ENCODE data around the gene CREB3L2. TPM values are rescaled to one million over a fixed set of nuclear protein-coding genes. Genes with fewer than 3 reads are reported as not detected.

CREB3L2 gene
- total and polyA plus RNA-seq, 2 of the 13 experiments (the other 11 are each of a cell fraction or from before 2014, with no cell fraction given): 22.1 to 41.1 TPM

GRCh38 chr7:137984181-137985041, 17.5 kb downstream of the CREB3L2 start (continued):
- no peak for TF ChIP-seq HNF1B (CRISPR knock-in tag; IDR thresholded peaks at IDR 0.05)
- 0 out of 2 replicates have a peak, but pooled peaks have one; percentile 11 for TF ChIP-seq SALL1 (CRISPR knock-in tag; IDR thresholded peaks at IDR 0.05)
- TF ChIP-seq HDAC1 (CRISPR knock-in tag; IDR thresholded peaks at IDR 0.05): no peak
- TF ChIP-seq ATF1 (CRISPR knock-in tag; IDR thresholded peaks at IDR 0.05): no peak
- TF ChIP-seq ZNF367 (CRISPR knock-in tag; IDR thresholded peaks at IDR 0.05; ENCODE audit: borderline replicate concordance): no peak
- TF ChIP-seq ZBTB37 (CRISPR knock-in tag; IDR thresholded peaks at IDR 0.05): no peak
- no peak for TF ChIP-seq ZNF577 (CRISPR knock-in tag; IDR thresholded peaks at IDR 0.05; ENCODE audit: borderline replicate concordance, low read depth)
- no peak for TF ChIP-seq ZC3H13 (CRISPR knock-in tag; IDR thresholded peaks at IDR 0.05)
- peak; percentile 38; the same call in 1 of the 2 replicates for TF ChIP-seq ZBTB38 (CRISPR knock-in tag; IDR thresholded peaks at IDR 0.05)
- TF ChIP-seq ZNF543 (CRISPR knock-in tag; IDR thresholded peaks at IDR 0.05): 0 out of 2 replicates have a peak, but pooled peaks have one; percentile 49
- no peak for TF ChIP-seq ZNF607 (CRISPR knock-in tag; IDR thresholded peaks at IDR 0.05; ENCODE audit: borderline replicate concordance)
- no peak for TF ChIP-seq AKNA (CRISPR knock-in tag; IDR thresholded peaks at IDR 0.05; ENCODE audit: borderline replicate concordance)
- no peak for TF ChIP-seq ZBTB7B (CRISPR knock-in tag; IDR thresholded peaks at IDR 0.05)
- peak; percentile 22; the same call in 1 of the 2 replicates for TF ChIP-seq NCOR1 (IDR thresholded peaks at IDR 0.05; ENCODE audit: borderline replicate concordance, low read length)
- TF ChIP-seq HIVEP1 (CRISPR knock-in tag; IDR thresholded peaks at IDR 0.05): no peak
- TF ChIP-seq PAXIP1 (CRISPR knock-in tag; conservative IDR thresholded peaks at IDR 0.05): 0 out of 2 replicates have a peak, but pooled peaks have one; percentile 25
- 0 out of 2 replicates have a peak, but pooled peaks have one; percentile 38 for TF ChIP-seq ZNF644 (CRISPR knock-in tag; IDR thresholded peaks at IDR 0.05; ENCODE audit: low read depth)
